Loucy (cell line): ENCODE measurements around the gene GAS7.

ENCODE experiments used
- H2AFZ ChIP-seq: fragments of 200-600 bp; sonication (generic); 2 replicates; pipeline ENCODE4 v1.6.0; 2016; ENCODE audit warnings: antibody characterized with exemption, mild to moderate bottlenecking, low read length, moderate library complexity
- H3F3A ChIP-seq: fragments of 200-600 bp; 2 replicates; pipeline ENCODE4 v1.6.0; 2016; ENCODE audit warnings: antibody characterized with exemption, low read depth, mild to moderate bottlenecking
- H3K27me3 ChIP-seq: fragments of 200-600 bp; sonication (generic); 2 replicates; pipeline ENCODE4 v1.6.1; 2014; ENCODE audit warnings: low read length, mild to moderate bottlenecking; ENCODE audit not compliant: insufficient read depth, poor library complexity, severe bottlenecking
- H3K36me3 ChIP-seq: fragments of 200-600 bp; sonication (generic); 2 replicates; pipeline ENCODE4 v1.6.1; 2016; ENCODE audit warnings: low read length; ENCODE audit not compliant: insufficient read depth
- H3K4me1 ChIP-seq: fragments of 200-600 bp; sonication (generic); 2 replicates; pipeline ENCODE4 v1.5.1; 2014; ENCODE audit warnings: low read length, mild to moderate bottlenecking; ENCODE audit not compliant: insufficient read depth, poor library complexity, severe bottlenecking
- H3K4me2 ChIP-seq: fragments of 200-600 bp; sonication (generic); 2 replicates; pipeline ENCODE4 v1.6.0; 2014; ENCODE audit warnings: antibody characterized with exemption, low read length, low read depth, mild to moderate bottlenecking; ENCODE audit not compliant: poor library complexity, severe bottlenecking
- H3K4me3 ChIP-seq: fragments of 200-600 bp; sonication (generic); 2 replicates; pipeline ENCODE4 v1.5.1; 2014; ENCODE audit warnings: low read length, mild to moderate bottlenecking, mixed read lengths; ENCODE audit not compliant: poor library complexity, severe bottlenecking
- H3K79me2 ChIP-seq: fragments of 200-600 bp; sonication (generic); 2 replicates; pipeline ENCODE4 v1.6.1; 2014; ENCODE audit warnings: low read length; ENCODE audit not compliant: insufficient read depth
- H3K9ac ChIP-seq: fragments of 200-600 bp; sonication (generic); 2 replicates; pipeline ENCODE4 v1.6.0; 2014; ENCODE audit warnings: mild to moderate bottlenecking, low read depth, low read length, moderate library complexity; ENCODE audit not compliant: poor library complexity, severe bottlenecking
- H3K9me2 ChIP-seq: fragments of 200-600 bp; sonication (generic); replicated peaks from 2 replicates; pipeline ENCODE4 v1.6.1; 2016; ENCODE audit warnings: low read depth, low read length, mixed read lengths
- H3K9me3 ChIP-seq: fragments of 200-600 bp; sonication (generic); 2 replicates; pipeline ENCODE4 v1.6.1; 2014; ENCODE audit warnings: mild to moderate bottlenecking, antibody characterized with exemption, low read length, low read depth; ENCODE audit not compliant: insufficient read depth
- H4K20me1 ChIP-seq: fragments of 200-600 bp; sonication (generic); 2 replicates; pipeline ENCODE4 v1.6.0; 2014; ENCODE audit warnings: antibody characterized with exemption, low read length, mild to moderate bottlenecking; ENCODE audit not compliant: insufficient read depth, poor library complexity, severe bottlenecking
- CTCF ChIP-seq: fragments of 200-600 bp; sonication (generic); conservative IDR thresholded peaks from 2 replicates; pipeline ENCODE4 v1.5.1; 2014; ENCODE audit warnings: mild to moderate bottlenecking, antibody characterized with exemption, low read length
- EZH2phosphoT487 ChIP-seq: fragments of 200-600 bp; IDR thresholded peaks from 2 replicates; pipeline ENCODE4 v1.6.1; 2018; ENCODE audit warnings: antibody characterized with exemption, mild to moderate bottlenecking, moderate library complexity, borderline replicate concordance

Gene GAS7

DNA sequence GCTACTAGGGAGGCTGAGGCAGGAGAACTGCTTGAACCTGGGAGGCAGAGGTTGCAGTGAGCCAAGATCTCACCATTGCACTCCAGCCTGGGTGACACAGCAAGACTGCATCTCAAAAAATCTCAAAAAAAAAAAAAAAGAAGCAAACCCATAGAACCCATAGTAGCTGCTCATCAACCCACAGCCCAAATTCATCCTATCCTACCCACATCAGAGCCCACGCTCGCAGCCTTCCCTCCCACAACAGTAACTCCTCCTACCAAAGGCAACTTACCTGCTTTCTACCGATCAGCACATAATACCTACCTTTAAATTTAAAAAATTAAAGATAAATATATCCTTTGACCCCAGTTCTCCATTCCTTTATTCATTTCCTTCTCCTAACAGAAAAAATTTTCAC is 94.7 kb downstream of the GAS7 start:
- Histone ChIP-seq H2AFZ (no peak overlapping the region), H3K4me1 (peaks cover 22% of the 10 kb centered on the region)

GRCh38 chr17:10102817-10103216 is 95.6 kb downstream of the GAS7 start:
- H3K9me3 ChIP-seq = no peaks in the 10 kb centered on the region
- peaks cover 93% of the 10 kb centered on the region for H3K79me2 ChIP-seq
- no peaks in the 10 kb centered on the region for H4K20me1 ChIP-seq
- peaks cover 13% of the 10 kb centered on the region for H3K4me1 ChIP-seq
- H3K4me3 ChIP-seq = no peak overlapping the region
- no peak overlapping the region for H2AFZ ChIP-seq
- H3K36me3 ChIP-seq = no peaks in the 10 kb centered on the region
- no peak overlapping the region for H3K9ac ChIP-seq
- H3K4me2 ChIP-seq = no peak overlapping the region
- no peaks in the 10 kb centered on the region for H3K27me3 ChIP-seq
- no peak for TF ChIP-seq EZH2phosphoT487
- TF ChIP-seq CTCF = no peak
- no peaks in the 10 kb centered on the region for H3F3A ChIP-seq
- H3K9me2 ChIP-seq = no peaks in the 10 kb centered on the region

More for the DNA sequence above, 94.7 kb downstream of the GAS7 start:
- H3K4me2 ChIP-seq = no peak overlapping the region
- peaks cover 95% of the 10 kb centered on the region for H3K79me2 ChIP-seq
- no peaks in the 10 kb centered on the region for H3K9me2 ChIP-seq
- no peak overlapping the region for H3K4me3 ChIP-seq
- no peak overlapping the region for H3K9ac ChIP-seq
- no peaks in the 10 kb centered on the region for H4K20me1 ChIP-seq
- no peaks in the 10 kb centered on the region for H3K36me3 ChIP-seq
- H3K27me3 ChIP-seq = no peaks in the 10 kb centered on the region
- no peaks in the 10 kb centered on the region for H3F3A ChIP-seq
- TF ChIP-seq EZH2phosphoT487 (no peak), CTCF (no peak)
- no peaks in the 10 kb centered on the region for H3K9me3 ChIP-seq

DNA sequence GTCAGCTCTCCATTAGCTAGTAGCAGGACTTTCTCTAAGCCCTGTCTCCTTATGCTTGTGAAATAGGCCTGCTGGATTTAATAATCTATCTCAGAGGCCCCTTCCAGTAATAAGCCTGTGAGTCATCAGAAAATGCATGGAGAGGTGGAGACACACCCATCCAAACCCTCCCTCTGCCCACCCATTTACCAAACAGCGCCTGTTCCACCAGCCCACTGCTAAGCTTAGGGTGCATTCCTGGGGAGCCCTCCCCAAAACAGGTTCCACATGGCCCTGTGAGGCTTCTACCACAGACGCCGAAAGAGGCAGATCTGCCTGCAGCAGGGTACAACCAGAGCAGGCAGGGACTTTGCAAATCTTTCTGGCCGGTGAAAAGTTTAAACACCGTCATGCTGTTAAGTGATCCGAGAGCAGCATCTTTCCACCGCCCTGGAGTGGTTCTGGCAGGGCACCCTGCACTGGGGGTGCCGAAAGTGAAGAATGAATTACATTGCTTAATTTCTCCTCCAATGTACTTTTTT is 99.3 kb downstream of the GAS7 start:
- no peak for TF ChIP-seq EZH2phosphoT487
- no peak for TF ChIP-seq CTCF
- H3K79me2 ChIP-seq = peaks cover 89% of the 10 kb centered on the region
- H3K27me3 ChIP-seq = no peaks in the 10 kb centered on the region
- no peak overlapping the region for H3K9ac ChIP-seq
- no peaks in the 10 kb centered on the region for H3K4me1 ChIP-seq
- no peaks in the 10 kb centered on the region for H3K36me3 ChIP-seq
- no peaks in the 10 kb centered on the region for H4K20me1 ChIP-seq
- no peak overlapping the region for H3K4me2 ChIP-seq
- H3K9me3 ChIP-seq = no peaks in the 10 kb centered on the region
- no peaks in the 10 kb centered on the region for H3F3A ChIP-seq
- no peak overlapping the region for H2AFZ ChIP-seq
- H3K9me2 ChIP-seq = no peaks in the 10 kb centered on the region
- no peak overlapping the region for H3K4me3 ChIP-seq
